A673 (cell line): ENCODE measurements around the gene SPI1. TPM values are rescaled to one million over a fixed set of nuclear protein-coding genes. Genes with fewer than 3 reads are reported as not detected.

Experiments
- BruUV-seq: library from RNA; stranded (reverse); fragments of 400-500 nt; replicated peaks from 2 replicates; lab custom pipeline; 2021; lab: Mats Ljungman, UMichigan
- CTCF ChIA-PET: fragments of 300-600 bp; sonication (Branson Sonifier 250); formaldehyde crosslinking; loops from one replicate; lab custom pipeline; 2022; ENCODE audit warnings: antibody characterized with exemption; lab: Charles Lee
- POLR2A ChIA-PET: fragments of 300-600 bp; sonication (Branson Sonifier 250); formaldehyde crosslinking; loops from one replicate; lab custom pipeline; 2022; ENCODE audit warnings: antibody characterized with exemption; ENCODE audit not compliant: low non-redundant PET; lab: Charles Lee
- DNase-seq: peaks from one replicate; pipeline ENCODE4 v3.0.0-alpha.2; 2015; ENCODE audit warnings: low spot score
- H3K27ac ChIP-seq: fragments of 200-600 bp; sonication (generic); 2 replicates; pipeline ENCODE4 v1.5.1; 2016; ENCODE audit warnings: mixed run types, low read depth, mild to moderate bottlenecking, mixed read lengths, antibody characterized with exemption, low read length; ENCODE audit not compliant: poor library complexity, severe bottlenecking
- H3K27me3 ChIP-seq: fragments of 200-600 bp; sonication (generic); replicated peaks from 2 replicates; pipeline ENCODE4 v1.6.1; 2017; ENCODE audit warnings: mixed run types, low read depth, mild to moderate bottlenecking, mixed read lengths, antibody characterized with exemption, low read length; ENCODE audit not compliant: insufficient read depth, poor library complexity
- H3K36me3 ChIP-seq: fragments of 200-600 bp; sonication (generic); 2 replicates; pipeline ENCODE4 v1.6.1; 2016; ENCODE audit warnings: mixed run types, mild to moderate bottlenecking, mixed read lengths, antibody characterized with exemption, low read length; ENCODE audit not compliant: insufficient read depth, poor library complexity, severe bottlenecking
- H3K4me1 ChIP-seq: fragments of 200-600 bp; sonication (generic); 2 replicates; pipeline ENCODE4 v1.6.1; 2017; ENCODE audit warnings: mixed run types, mild to moderate bottlenecking, mixed read lengths, antibody characterized with exemption, low read length; ENCODE audit not compliant: insufficient read depth, poor library complexity, severe bottlenecking
- H3K4me3 ChIP-seq: fragments of 200-600 bp; sonication (generic); 2 replicates; pipeline ENCODE4 v1.5.1; 2016; ENCODE audit warnings: low read depth, mixed run types, mild to moderate bottlenecking, mixed read lengths, low read length; ENCODE audit not compliant: poor library complexity, severe bottlenecking
- H3K9me3 ChIP-seq: fragments of 200-600 bp; sonication (generic); 2 replicates; pipeline ENCODE4 v1.6.1; 2016; ENCODE audit warnings: mixed run types, low read depth, mild to moderate bottlenecking, mixed read lengths, antibody characterized with exemption, low read length; ENCODE audit not compliant: poor library complexity, severe bottlenecking
- EZH2 ChIP-seq: fragments of 200-600 bp; sonication (generic); IDR thresholded peaks from 2 replicates; pipeline ENCODE4 v1.6.1; 2017; ENCODE audit warnings: borderline replicate concordance, low read depth, mild to moderate bottlenecking, mixed read lengths, antibody characterized with exemption, low read length; ENCODE audit not compliant: poor library complexity, severe bottlenecking
- intact Hi-C: fragments of 100-400 bp; cut with micrococcal nuclease; formaldehyde crosslinking; loops from one replicate; pipeline ENCODE4 v1.10.0; 2022; ENCODE audit not compliant: unreplicated experiment
- total RNA-seq: library from RNA; stranded (reverse); gene quantifications from 2 replicates; pipeline ENCODE4 v1.2.3, GENCODE V29; 2021
- TF ChIP-seq, protein P1 (sequence below): fragments of 300-800, 200-600 bp; sonication (generic); conservative IDR thresholded peaks from 2 replicates; pipeline ENCODE4 v1.5.1; 2017; ENCODE audit warnings: low read depth, mild to moderate bottlenecking, antibody characterized with exemption, low read length, moderate library complexity, mixed read lengths

The SPI1 gene
- total RNA-seq, 1 experiment from 2014 or later, result not detected

DNA sequence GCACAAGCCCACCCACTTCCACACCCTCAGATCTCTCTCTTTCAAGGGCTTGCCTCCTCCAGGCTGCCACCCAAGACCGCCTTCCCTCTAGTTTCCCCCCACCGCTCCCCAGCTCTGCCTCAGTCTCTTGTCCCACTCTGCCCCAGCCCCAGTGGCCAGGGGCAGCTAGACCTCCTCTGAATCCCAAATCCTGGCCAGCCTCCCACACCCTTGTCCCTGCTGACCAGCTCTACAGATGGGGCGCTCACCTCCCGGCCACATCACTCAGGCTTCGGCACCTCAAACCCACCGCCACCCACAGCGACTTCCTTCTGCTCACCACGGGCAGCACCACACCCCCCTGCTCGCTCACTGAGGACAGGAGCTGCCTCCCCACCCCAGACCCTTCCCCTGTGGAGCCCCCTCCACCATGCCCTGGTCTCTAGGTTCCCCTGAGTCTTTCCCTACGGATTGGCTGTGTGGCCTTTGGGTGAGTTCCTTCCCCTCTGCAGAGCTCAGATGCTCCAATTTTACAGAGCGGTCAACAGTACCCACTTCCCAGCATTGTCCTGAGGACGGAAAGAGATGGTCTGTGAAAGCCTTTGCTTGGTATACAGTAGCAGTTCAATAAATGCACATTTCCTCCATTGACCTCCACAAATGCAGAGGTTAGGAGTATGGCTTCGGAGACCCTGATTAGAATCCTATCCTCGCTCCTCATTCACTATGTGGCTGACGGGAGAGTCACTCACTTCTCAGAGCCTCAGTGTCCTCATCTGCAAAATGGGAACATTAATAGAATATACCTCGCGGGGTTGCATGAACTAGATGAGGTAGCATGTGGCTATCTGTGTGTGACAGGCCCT is 11.5 kb upstream of the SPI1 start:
- TF ChIP-seq, protein P1, sequence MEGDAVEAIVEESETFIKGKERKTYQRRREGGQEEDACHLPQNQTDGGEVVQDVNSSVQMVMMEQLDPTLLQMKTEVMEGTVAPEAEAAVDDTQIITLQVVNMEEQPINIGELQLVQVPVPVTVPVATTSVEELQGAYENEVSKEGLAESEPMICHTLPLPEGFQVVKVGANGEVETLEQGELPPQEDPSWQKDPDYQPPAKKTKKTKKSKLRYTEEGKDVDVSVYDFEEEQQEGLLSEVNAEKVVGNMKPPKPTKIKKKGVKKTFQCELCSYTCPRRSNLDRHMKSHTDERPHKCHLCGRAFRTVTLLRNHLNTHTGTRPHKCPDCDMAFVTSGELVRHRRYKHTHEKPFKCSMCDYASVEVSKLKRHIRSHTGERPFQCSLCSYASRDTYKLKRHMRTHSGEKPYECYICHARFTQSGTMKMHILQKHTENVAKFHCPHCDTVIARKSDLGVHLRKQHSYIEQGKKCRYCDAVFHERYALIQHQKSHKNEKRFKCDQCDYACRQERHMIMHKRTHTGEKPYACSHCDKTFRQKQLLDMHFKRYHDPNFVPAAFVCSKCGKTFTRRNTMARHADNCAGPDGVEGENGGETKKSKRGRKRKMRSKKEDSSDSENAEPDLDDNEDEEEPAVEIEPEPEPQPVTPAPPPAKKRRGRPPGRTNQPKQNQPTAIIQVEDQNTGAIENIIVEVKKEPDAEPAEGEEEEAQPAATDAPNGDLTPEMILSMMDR, result no peak
- TF ChIP-seq EZH2, result no peak

GRCh38 chr11:47388697-47389576 is 10.6 kb upstream of the SPI1 start:
- no peak overlapping the region for H3K4me3 ChIP-seq
- intact Hi-C loops, result no loop called here
- POLR2A ChIA-PET, result no interaction called here
- BruUV-seq, result no TSS peak
- no peaks in the 10 kb centered on the region for H3K9me3 ChIP-seq
- no peaks in the 10 kb centered on the region for H3K4me1 ChIP-seq
- no peaks in the 10 kb centered on the region for H3K36me3 ChIP-seq
- TF ChIP-seq, protein P1, result no peak
- TF ChIP-seq EZH2, result no peak
- CTCF ChIA-PET, result interaction anchor here (0.6 kb wide), 1 partner anchor 12 kb away, joined by 11 read pairs; no protein-coding TSS in a partner anchor
- no peak overlapping the region for H3K27ac ChIP-seq
- DNase-seq, result no peak
- H3K27me3 ChIP-seq, result no peaks in the 10 kb centered on the region

More for the DNA sequence above, 11.5 kb upstream of the SPI1 start:
- CTCF ChIA-PET, result interaction anchor here (0.6 kb wide), 1 partner anchor 31 kb away, joined by 6 read pairs; no protein-coding TSS in a partner anchor
- POLR2A ChIA-PET, result no interaction called here
- H3K4me3 ChIP-seq, result no peak overlapping the region
- no peaks in the 10 kb centered on the region for H3K27me3 ChIP-seq
- H3K9me3 ChIP-seq, result no peaks in the 10 kb centered on the region
- H3K4me1 ChIP-seq, result no peaks in the 10 kb centered on the region
- BruUV-seq, result no TSS peak
- H3K27ac ChIP-seq, result no peak overlapping the region
- intact Hi-C loops, result no loop called here
- H3K36me3 ChIP-seq, result no peaks in the 10 kb centered on the region
- no peak for DNase-seq

- no peaks in the 10 kb centered on the region for H3K4me1 ChIP-seq
- no peaks in the 10 kb centered on the region for H3K9me3 ChIP-seq
- H3K36me3 ChIP-seq, result no peaks in the 10 kb centered on the region
- no peak for TF ChIP-seq EZH2
- TF ChIP-seq, protein P1, result no peak
- no TSS peak for BruUV-seq
- H3K4me3 ChIP-seq, result no peak overlapping the region
- H3K27me3 ChIP-seq, result no peaks in the 10 kb centered on the region
- ChIA-PET CTCF (interaction anchor here (0.6 to 0.7 kb wide), 2 partner anchors 12 to 66 kb away, joined by 3 to 11 read pairs; no protein-coding TSS in a partner anchor), POLR2A (no interaction called here)
- intact Hi-C loops, result no loop called here
- no peak overlapping the region for H3K27ac ChIP-seq
- no peak for DNase-seq
Observed at GRCh38 chr11:47387944-47388696, 9.8 kb upstream of the SPI1 start.
